Central memory CD4-positive, alpha-beta T cell (primary cell): ENCODE results near the gene PDK3.

Source experiments
- DNase-seq: peaks from one replicate; pipeline ENCODE4 v3.0.0; 2022

PDK3 gene

DNA sequence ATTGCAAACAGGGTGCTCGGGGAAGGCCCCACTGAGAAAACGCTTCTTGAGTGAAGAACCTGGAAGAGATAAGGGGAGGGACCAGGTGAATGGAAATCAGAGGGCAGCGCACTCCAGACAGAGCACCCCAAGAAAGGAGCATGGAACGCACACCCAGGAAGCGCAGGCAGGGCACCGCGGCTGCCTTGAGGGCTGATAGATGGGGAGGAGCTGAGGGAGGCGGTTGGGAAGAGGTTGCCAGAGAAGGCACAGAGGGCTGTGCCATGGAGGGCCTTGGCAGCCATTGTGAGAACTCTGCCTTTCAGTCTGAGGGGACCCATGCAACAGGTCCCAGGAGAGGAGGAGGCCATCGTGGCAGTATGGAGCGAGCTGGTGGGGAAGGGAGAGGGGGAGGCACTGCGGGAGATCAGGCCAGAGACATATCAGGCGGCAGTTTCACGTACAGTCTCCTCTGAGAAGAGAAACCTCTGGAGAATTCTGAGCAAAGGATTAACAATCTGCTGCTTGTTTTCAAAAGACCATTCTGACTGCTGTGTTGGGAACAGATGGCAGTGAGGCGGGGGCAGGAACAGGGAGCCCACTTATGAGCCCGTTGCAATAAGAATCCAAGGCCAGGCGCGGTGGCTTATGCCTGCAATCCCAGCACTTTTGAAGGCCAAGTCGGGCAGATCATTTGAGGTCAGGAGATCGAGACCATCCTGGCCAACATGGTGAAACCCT lies 98.4 kb downstream of the PDK3 start:
- DNase-seq, result no peak

DNA sequence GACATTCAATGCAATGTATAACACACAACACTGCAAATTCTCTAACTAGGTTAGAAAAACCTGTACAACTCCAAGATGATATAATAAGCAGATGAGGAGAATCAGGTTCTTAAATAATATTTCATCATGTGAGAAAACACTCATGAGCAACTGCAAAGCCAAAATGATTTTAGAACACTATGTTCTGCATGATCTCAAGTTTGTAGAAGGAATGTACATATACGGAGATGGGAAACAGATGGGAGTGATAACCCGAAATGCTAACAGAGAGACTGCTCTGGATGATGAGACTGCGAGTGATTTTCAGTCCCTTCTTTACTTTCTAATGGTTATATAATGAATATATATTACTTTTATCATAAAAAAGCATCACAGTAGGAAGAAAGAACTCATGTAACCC lies 101.2 kb downstream of the PDK3 start:
- no peak for DNase-seq

DNA sequence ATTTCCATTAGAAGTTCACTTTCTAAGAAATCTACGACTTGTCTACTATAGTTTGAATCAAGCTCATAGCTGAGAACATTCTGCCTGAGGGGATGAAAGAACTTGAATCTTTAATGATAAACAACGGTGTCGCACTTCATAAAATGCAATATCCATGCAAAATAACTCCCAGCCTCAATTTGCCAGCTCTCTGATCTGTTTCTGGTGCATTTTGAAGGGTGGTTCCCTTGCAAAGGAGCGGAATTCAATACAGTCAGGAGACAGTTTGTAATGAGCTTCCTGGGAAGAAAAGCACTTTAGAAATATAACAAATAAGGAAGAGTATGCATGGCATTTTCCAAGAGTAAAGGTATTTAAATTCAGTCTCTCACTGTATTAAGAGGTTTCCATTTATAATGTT lies 102.1 kb downstream of the PDK3 start:
- no peak for DNase-seq

DNA sequence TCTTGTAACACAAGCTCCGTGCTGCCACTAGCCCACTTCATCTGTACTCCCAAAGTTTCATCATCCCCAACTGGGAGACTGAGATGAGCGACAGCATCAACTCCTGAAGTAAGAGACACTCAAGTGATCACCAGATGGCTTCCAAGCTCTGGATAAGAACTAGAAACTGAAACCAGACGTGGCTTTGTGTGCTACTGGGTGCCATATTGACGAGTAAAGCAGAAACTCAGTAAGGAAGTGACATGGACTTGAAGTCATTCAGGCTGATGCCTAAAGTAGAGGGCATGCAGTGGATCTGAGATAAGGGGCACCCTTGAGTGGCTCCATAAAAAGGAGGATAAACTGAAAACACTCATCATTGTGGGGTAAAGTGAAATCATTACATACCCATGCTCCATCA lies 109.7 kb downstream of the PDK3 start:
- DNase-seq, result no peak

DNA sequence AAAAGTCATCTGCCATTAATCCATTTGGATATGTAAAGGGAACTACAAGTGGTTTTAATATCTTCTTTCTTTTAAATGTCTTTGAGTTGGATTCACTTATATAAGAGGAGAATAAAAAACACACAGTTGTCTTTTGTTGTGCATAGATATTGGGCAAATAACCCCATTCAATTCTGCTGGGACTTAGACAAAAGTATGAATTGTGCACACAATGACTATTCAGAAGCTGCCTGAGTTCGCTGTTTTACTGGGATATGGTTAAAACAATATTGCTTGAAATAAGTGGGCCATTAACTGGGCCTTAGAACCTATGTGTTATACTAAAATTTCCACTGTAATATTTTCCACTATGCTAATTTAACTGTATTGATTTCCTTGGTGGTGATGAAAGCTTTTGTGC lies 110.4 kb downstream of the PDK3 start:
- no peak for DNase-seq

DNA sequence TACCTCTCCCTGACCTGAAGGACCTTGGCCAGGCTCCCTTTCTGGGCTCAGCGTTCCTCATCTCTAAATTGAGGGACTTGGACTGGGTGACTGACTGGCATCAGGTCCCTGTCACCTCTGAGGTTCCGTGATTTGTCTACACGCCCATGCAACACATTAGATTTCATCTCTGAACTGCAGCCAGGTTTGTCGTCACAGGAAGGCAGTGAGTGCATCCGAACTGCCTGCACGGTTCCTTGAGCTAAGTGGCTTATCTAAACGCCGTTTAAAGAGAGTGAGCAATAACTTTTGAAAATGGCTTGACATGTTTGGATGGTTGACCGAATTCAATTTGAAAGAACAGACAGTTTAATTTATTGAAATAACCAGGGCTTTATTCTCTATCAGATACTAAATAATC lies 112.0 kb downstream of the PDK3 start:
- DNase-seq, result no peak
